Measurements from ENCODE around the gene GSTA4.
"Not testable (repeated sequence)": the region's sequence is repeated elsewhere in the genome, so short reads cannot be mapped to it uniquely, and the experiment has no call there.

The GSTA4 gene

DNA sequence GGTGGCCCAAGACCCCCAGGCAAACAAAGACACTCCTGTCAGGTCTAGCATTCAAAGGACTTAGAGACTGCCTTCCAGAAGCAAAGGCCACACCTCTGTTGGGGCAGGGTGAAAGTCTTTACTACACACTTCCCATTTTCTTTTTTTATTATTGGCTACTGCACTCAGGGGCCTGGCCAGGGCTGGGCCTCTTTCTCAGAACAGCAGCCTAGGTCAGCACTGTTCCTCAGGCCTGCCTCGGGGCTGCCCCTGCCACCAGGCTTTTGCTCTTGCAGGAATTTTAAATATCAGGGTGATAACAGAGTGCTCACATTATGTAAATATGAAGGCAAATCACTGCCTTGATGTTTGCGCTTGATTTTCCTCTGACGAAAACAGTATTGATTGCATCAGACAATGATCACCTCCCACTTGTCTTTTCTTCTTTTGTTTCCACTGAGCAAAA, 18.5 kb downstream of the GSTA4 start:
- no peak for DNase-seq (ENCODE audit: low read depth in 4 of 4, low spot score in 1 of 4)

DNA sequence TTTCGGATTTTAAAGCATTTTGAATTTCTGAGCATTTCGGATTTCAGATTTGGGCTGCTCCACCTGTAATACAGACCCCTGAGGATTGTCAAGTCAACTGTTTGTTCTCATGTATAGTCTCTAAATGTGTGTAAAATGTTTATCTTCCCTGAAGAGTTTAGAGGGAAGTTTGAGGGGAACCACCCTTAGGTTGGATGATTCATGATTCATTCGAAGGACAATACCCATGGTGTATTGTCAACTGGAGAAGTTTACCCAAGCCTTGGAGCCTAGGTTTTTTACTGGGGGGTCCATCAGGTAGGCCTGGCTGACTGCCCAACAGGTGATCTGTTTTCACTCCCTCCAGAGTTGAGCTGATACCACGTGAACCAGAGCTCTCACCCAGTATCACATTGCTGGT, 18.9 kb downstream of the GSTA4 start:
- DNase-seq (ENCODE audit: low read depth in 4 of 4, low spot score in 1 of 4) = no peak

DNA sequence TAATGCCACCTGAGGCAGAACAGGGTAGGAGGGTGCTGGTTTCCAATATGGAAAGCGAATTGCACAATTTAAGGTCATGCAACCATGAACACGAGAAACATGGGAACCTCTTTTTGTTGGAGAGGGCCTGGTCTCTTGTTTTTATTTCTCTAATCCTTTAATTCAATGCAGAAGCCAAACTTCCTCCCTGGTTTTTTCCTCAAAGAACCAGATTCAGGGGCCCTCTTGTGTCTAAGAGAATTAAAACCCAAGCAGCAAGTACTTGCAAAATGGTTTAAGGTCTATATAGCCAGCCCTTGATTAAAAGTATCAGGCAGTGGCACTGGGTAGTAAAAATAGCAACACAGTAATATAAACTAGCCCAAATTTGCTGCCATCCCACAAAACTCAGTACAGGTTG, 19.5 kb downstream of the GSTA4 start:
- DNase-seq (ENCODE audit: low read depth in 4 of 4, low spot score in 1 of 4) = no peak

DNA sequence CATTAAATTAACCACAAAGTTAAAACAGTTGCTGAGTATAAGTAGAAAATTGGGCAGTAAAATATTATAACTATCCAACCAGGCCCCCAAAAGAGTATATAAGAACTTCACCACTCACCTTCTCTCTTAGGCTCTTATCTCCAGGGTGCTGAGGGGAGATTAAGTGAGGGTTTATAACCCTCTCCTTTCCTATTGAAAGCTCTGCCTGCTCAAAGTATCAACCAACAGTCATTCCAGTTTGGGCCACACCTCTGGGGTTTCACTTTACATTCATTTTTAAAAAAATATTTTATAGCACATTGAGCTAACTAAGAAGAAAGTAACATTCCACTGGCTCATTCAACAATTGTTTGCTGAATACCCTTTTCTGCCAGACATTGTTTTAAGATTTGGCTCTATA, 22.1 kb downstream of the GSTA4 start:
- no peak for DNase-seq (ENCODE audit: low read depth in 4 of 4, low spot score in 1 of 4)

DNA sequence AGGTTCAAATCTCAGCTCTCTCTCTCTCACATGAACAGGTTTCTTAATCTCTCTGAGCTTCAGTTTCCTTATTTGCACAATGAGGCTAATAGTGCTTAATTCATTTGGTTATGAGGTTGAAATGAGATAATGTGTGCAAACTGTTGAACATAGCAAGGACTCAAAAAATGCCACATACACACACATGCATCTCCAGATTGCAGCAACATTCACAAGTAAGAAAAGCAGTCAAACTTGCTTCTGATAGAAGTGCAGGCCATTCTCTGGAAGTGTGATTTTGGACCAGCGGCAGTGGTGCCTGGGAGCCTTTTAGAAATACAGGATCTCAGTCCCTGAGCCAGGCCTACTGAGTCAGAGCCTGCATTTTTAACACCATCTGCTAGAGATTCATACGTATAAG, 25.7 kb downstream of the GSTA4 start:
- no peak for DNase-seq (ENCODE audit: low read depth in 4 of 4, low spot score in 1 of 4)

DNA sequence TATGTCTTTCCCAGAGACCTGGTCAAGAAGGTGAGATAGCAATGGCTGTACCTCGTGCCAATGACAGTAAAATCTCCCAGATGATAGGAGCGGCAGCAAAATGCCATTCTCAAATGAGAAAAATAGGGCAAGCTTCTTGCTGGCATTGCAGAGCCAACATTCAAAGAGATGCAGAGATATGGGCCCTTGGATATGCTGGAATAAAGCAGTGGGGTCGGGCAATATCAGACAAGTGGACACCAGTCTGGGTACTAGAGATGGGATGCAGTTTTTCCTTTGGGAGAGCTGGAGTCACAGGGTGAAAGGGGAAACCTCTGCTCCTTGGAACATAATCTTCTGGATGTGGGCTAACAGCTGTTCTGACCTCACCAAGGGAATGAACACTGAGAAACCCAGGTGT, 29.0 kb downstream of the GSTA4 start:
- no peak for DNase-seq (ENCODE audit: low read depth in 4 of 4, low spot score in 1 of 4)

DNA sequence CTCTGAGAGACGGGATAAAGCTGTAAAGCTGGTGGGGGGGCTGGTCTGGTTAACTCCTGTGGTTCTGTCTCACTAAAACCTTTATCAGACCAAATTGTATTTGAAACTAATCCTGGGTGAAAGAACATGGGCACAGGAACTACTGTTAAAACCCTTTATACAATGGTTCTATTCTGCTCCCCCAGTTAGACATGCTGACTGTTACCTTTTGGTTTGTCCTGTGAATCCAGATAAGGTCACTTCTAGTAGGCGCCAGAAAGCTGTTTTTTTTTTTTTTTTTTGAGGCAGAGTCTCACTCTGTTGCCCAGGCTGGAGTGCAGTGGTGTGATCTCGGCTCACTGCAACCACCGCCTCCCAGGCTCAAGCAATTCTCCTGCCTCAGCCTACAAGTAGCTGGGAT, 29.7 kb downstream of the GSTA4 start:
- no peak for DNase-seq (ENCODE audit: low read depth in 4 of 4, low spot score in 1 of 4)

DNA sequence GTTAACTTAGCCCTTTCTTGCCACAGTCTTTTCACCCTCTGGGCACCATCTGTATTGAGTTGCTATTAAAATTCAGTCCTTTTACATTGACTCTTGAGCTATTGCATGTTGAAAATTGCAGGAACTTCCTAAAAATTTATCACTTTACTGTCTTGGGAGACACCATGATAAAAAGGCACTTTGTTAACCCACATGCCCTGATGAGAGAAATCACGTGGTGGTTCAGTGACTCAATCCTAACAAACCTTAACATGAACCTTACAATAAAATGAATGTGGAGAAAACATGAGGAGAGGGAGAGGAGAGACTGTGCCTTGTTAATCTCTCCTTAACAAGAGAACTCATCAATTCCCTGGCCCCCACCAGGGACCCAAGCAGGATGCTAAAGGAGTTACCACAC, 30.8 kb downstream of the GSTA4 start:
- DNase-seq (ENCODE audit: low read depth in 4 of 4, low spot score in 1 of 4) = no peak

DNA sequence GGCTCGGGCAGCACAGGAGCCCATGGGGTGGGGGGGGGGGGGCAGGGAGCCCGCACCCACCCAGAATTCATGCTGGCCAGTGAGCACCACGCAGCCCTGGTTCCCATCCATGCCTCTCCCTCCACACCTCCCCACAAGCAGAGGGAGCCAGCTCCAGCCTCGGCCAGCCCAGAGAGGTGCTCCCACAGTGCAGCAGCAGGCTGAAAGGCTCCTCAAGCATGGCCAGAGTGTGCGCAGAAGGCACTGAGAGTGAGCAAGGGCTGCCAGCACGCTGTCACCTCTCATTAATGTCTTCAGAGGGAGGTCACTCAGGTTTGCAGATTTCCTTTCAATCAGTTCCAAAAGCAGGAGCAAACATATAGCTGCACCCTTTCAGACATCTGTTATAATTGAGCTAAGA, 32.4 kb downstream of the GSTA4 start:
- DNase-seq (ENCODE audit: low read depth in 4 of 4, low spot score in 1 of 4) = no peak

DNA sequence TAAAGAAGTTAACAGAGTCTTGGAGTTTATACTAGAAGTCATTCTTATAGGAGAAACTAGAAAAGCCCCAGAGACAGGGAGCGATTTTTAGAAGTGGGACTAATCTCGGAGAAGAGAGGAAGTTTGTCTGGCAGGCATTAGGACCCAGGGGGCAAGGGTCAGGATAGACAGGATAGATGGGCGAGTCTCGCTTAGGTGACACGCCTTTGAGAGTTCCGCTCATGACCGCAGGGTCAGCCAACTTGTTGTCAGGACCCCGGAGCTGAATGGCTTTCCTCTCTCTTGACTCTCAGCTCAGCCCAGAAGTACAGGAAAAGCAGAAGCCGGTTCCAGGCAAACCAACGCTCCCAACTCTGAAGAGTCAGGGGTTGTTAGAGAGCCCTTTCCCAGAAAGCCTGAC, 34.1 kb downstream of the GSTA4 start:
- not testable (repeated sequence) for DNase-seq (ENCODE audit: low read depth in 4 of 4, low spot score in 1 of 4)

DNA sequence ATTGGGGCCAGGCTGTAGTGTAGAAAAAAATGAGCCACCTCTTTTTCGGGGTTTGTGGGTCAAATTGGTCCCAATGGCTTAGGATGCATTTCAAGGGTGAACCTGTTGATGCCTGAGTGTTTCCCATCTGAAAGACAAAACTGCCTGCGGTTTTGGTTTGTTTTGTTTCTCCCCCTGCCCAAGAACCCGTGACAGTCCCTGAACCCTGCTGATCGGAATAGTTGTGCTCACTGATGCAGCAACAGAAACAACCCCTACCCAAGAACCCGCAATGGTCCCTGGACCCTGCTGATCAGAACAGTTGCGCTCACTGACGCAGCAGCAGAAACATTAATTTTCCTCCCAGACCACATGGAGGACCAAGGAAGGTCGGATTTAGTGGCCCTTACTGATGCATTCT, 34.9 kb downstream of the GSTA4 start:
- not testable (repeated sequence) for DNase-seq (ENCODE audit: low read depth in 4 of 4, low spot score in 1 of 4)

DNA sequence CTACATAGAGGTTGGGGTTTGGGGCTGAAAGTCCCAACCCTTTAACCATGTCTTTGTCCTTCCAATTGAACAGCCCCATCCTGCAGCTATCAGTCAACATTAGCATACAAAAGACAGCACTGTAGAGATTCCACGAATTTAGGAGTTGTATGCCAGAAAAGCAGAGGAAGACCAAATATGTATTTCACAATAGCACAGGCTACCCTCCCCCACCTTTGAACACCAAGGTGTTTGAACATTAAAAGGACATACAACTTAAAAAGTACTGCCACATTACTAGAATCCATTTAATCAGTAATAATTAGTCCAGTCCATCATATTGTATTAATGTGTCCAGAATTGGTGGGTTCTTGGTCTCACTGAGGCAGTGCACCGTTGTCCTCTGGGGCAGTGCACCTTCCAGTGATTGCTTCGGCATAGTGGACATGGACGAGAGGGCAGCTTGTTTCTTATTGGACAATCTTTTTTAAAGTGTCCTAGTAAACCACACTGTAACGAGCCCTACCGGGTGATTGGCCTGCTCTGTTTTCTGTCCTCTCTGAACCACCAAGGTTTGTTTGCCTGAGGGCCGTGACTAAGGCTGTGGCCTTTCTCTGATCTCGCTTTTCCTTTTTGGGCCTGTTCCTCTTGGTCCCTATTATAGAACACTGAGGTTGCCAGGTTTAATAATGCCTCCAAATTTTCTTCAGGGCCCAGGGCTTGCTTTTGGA, 36.4 kb downstream of the GSTA4 start:
- DNase-seq (ENCODE audit: low read depth in 4 of 4, low spot score in 1 of 4) = no peak

DNA sequence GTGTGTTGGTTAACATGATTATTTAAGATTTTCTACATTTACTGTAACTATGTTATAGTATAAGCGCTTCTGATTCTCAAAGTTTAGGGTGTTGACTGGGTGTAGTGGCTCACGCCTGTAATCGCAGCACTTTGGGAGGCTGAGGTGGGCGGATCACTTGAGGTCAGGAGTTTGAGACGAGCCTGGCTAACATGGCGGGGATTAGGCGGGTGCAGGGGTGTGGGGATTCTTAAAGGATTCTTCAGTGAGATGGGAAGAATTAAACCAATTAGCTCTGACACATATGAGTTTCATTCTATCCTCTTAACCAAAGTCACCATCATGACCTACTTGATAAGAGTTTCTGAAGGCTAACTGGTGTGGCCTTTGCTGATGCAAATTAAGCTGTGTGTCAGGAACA, 39.2 kb downstream of the GSTA4 start:
- DNase-seq (ENCODE audit: low read depth in 4 of 4, low spot score in 1 of 4) = no peak

DNA sequence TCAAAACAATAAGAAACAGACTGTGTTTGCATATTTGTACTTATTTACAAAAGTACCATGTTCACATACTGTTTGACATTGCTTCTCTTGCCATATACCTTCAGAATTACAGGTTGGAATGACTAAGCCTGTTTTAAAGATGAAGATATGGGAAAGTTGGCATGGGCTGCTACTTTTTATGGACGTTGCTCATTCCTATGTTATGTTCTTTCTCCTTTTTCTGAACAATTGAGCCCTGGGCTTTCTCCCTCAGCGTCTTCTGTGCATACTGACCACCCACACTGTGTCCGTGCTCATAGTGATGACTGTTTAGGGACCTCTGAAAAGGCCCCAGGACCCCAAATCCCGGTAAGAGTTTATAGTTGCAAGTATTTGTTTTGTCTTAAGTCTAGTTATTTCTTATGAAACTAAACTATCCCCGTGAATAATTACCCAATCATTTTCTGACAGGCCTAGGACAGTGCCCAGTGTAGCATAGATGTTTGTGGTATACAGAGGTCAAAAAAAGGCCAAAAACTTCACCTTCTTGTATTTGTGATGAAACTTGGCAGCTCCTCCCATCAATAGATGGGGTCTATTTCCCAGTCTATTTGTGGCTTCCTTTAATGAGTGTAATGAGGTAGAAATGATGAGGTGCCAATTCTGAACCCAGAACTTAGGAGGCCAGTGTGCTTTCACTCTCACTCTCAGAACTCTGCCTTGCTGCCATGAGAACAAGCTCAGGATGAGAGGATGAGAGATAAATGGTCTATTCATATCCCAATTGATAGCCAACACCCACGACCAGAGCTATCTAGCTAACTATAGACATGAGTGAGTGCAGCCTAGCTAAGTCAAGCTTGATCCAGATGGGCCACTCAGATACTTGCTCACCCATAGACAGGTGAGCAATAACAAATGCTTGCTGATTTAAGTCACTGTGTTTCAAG, 40.9 kb downstream of the GSTA4 start:
- no peak for DNase-seq (ENCODE audit: low read depth in 4 of 4, low spot score in 1 of 4)

DNA sequence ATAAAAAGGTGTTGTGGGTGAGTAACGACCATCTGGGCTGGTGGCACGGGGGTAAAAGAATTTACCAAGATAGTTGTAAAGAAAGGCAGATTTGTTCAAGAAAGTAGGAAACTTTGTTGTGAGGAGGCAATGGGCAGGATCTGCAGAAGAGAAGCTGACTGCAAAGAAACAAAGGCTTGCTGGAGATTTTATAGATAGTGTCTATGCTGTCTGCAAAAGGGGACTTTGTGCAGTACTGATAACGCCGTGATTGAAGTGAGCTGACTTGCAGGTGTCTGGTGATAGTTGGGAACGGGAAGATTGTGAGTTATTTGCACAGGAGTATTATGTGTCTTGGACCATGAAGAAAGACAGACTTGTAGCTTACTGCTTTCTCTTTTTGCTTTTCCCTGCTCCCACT, 48.8 kb downstream of the GSTA4 start:
- no peak for DNase-seq (ENCODE audit: low read depth in 4 of 4, low spot score in 1 of 4)

DNA sequence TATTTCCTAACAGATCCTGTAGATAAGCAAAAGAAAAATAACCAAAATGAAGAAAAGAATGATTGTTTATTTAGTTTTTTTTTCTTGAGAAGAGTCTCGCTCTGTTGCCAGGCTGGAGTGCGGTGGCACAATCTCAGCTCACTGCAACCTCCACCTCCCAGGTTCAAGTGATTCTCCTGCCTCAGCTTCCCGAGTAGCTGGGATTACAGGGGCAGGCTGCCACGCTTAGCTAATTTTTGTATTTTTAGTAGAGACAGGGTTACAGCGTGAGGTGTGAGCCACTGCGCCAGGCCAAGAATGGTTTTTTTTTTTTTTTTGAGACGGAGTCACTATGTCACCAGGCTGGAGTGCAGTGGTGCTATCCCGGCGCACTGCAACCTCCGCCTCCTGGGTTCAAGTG, 52.3 kb downstream of the GSTA4 start:
- DNase-seq (ENCODE audit: low read depth in 4 of 4, low spot score in 1 of 4) = not testable (repeated sequence)

DNA sequence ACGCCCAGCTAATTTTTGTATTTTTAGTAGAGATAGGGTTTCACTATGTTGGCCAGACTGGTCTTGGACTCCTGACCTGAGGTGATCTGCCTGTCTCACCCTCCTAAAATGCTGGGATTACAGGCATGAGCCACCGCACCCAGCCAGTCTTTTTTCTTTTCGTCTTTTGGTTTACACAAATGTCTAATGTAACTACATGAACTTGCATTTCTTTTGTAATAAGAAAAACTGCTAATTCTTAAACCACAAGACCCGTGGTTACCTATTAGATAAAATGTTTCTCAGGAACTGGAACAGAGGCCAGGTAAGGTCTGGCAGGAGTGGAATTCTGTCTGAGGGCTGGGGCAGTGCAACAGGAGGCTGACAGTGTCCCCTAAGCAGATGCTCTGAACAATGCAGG, 52.9 kb downstream of the GSTA4 start:
- DNase-seq (ENCODE audit: low read depth in 4 of 4, low spot score in 1 of 4) = no peak

DNA sequence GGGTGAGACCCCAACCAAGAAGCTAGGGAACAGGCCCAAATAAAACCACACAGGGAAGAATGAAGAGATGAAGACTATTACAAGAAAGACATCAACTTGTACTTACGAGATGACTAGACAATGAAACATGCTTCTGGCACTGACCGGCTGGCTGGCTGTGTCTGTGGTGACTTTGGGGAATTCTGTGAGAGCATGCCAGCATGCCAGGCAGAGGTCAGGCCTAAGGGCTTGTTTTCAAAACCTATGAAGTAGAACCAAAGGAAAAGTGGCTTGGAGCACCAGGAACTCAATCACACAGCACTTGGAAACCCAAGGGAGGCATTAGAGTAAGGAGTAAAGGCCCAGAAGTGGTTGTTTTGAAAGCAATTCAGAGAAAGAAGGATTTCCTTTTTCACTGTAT, 57.2 kb downstream of the GSTA4 start:
- no peak for DNase-seq (ENCODE audit: low read depth in 4 of 4, low spot score in 1 of 4)

DNA sequence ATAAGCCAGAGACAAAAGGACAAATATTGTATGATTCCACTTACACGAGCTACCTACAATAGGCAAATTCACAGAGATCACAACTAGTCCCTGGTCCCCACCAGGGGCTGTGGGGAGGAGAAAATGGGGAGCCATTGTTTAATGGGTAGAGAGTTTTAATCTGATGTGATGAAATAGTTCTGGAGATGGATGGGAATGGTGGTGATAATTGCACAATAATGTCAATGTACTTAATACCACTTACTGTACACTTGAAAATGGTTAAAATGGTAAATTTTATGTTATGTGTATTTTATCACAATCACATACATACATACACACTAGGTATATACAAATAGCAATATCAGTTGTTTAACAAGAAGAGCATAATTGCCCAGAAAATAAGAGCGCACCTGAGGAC, 61.3 kb downstream of the GSTA4 start:
- no peak for DNase-seq (ENCODE audit: low read depth in 4 of 4, low spot score in 1 of 4)

DNA sequence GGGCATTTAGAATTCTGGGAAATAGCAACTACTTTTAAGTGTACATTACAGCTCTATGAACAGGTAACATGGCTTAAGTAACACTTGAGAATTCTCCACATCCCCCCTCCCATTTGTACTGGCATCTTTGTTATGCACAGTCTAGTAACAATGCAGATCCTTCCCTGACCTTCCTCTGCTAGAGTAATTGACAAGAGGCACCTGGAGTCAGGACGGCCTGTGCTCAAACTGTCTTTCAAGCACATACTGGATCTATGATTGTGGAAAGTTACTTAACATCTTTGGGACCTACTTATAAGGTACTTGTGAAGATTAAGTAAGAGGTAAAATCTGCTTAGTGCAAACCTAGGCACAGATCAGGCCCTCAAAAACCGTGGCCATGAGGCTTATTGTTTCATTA, 63.7 kb downstream of the GSTA4 start:
- DNase-seq (ENCODE audit: low read depth in 4 of 4, low spot score in 1 of 4) = no peak

DNA sequence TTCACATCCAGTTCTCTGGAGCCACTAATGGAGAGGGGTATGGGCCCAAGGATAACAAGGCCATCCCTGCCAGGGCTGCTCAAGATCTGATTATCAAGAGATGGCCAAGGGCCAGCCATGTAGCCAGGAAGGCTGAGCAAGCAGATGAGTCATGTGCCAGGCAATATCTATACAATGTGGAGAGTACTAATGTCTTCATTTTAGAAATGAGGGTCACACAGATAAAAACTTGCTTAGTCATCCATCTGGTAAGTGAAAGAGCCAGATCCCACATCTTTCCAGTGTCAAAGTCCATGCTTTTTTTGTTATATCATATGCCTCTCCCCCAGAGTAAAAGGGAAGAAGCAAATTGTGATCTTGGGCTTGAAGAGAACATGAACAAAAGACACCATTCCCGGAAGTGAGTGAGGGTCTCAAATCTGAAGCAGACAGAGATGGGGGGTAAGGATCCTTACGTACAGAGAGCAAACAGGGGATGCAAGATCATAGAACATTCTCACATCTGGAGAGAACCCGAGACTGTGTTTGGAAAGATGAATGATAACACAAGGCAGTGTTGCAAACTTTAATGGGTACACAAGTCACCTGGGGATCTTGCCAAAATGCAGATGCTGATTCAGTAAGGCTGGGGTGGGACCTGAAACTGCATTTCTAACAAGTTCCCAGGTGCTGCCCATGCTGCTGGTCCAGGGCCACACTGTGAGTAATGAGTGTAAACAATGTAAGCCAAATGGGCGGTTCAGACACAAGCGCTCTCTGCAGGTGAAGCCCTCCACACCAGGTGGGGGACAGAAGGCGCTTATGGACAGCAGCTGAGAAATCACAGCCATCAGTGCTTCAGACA, 65.5 kb downstream of the GSTA4 start:
- DNase-seq (ENCODE audit: low read depth in 4 of 4, low spot score in 1 of 4) = no peak
